Keratinocyte (primary cell): ENCODE data around the gene COL13A1. TPM values are rescaled to one million over a fixed set of nuclear protein-coding genes. Genes with fewer than 3 reads are reported as not detected.

Experiments
- DNase-seq: peaks from one replicate; pipeline ENCODE4 v3.0.0-alpha.2; 2011; ENCODE audit warnings: low read depth, missing footprints, low spot score
- FAIRE-seq: peaks from 2 replicates; lab custom pipeline; 2011; peaks lifted over from hg19 to GRCh38; lab: Jason Lieb, UNC
- H2AFZ ChIP-seq: 2 replicates; pipeline ENCODE4 v1.6.0; 2012; ENCODE audit warnings: low read length, control low read depth, inconsistent platforms; ENCODE audit not compliant: control insufficient read depth
- H3K27ac ChIP-seq: 2 replicates; pipeline ENCODE4 v1.5.1; 2011; ENCODE audit warnings: low read length; ENCODE audit not compliant: control insufficient read depth, insufficient read depth
- H3K27me3 ChIP-seq: 3 replicates; pipeline ENCODE4 v1.6.0; 2011; ENCODE audit warnings: low read length; ENCODE audit not compliant: control insufficient read depth, insufficient read depth; ENCODE audit errors: extremely low read depth
- H3K36me3 ChIP-seq, 2 experiments: 2 replicates in 1 of 2; 3 replicates in 1 of 2; pipeline ENCODE4 v1.5.1; 2011; ENCODE audit warnings: low read length in 2 of 2, mild to moderate bottlenecking in 1 of 2; ENCODE audit not compliant: control insufficient read depth in 2 of 2, insufficient read depth in 2 of 2; ENCODE audit errors: extremely low read depth in 1 of 2
- H3K4me1 ChIP-seq: 3 replicates; pipeline ENCODE4 v1.5.1; 2011; ENCODE audit warnings: low read length; ENCODE audit not compliant: control insufficient read depth, insufficient read depth; ENCODE audit errors: extremely low read depth
- H3K4me2 ChIP-seq: 3 replicates; pipeline ENCODE4 v1.6.0; 2011; ENCODE audit warnings: low read depth, low read length; ENCODE audit not compliant: control insufficient read depth, insufficient read depth; ENCODE audit errors: extremely low read depth
- H3K4me3 ChIP-seq, 3 experiments: fragments of 200-600 bp in 1 of 3; sonication (generic) in 1 of 3; 2 replicates in 2 of 3; 3 replicates in 1 of 3; pipeline ENCODE4 v1.5.1; 2011 to 2016; ENCODE audit warnings: low read length in 3 of 3, mild to moderate bottlenecking in 3 of 3, control low read depth in 2 of 3, inconsistent platforms in 1 of 3, low read depth in 1 of 3, mixed read lengths in 1 of 3, mixed run types in 1 of 3, moderate library complexity in 1 of 3; ENCODE audit not compliant: control insufficient read depth in 2 of 3, insufficient read depth in 2 of 3; ENCODE audit errors: extremely low read depth in 1 of 3
- H3K79me2 ChIP-seq: 2 replicates; pipeline ENCODE4 v1.6.0; 2012; ENCODE audit warnings: low read length; ENCODE audit not compliant: control insufficient read depth, insufficient read depth
- H3K9ac ChIP-seq: 3 replicates; pipeline ENCODE4 v1.6.0; 2011; ENCODE audit warnings: low read length; ENCODE audit not compliant: control insufficient read depth, insufficient read depth; ENCODE audit errors: extremely low read depth
- H3K9me1 ChIP-seq: 3 replicates; pipeline ENCODE4 v1.6.0; 2011; ENCODE audit warnings: low read length; ENCODE audit not compliant: control insufficient read depth, insufficient read depth; ENCODE audit errors: extremely low read depth
- H3K9me3 ChIP-seq: 2 replicates; pipeline ENCODE4 v1.5.1; 2012; ENCODE audit warnings: low read depth, low read length; ENCODE audit not compliant: control insufficient read depth
- H4K20me1 ChIP-seq: 3 replicates; pipeline ENCODE4 v1.6.0; 2011; ENCODE audit warnings: low read length; ENCODE audit not compliant: control insufficient read depth, insufficient read depth; ENCODE audit errors: extremely low read depth
- EZH2 ChIP-seq: IDR thresholded peaks from one replicate; pipeline ENCODE4 v1.6.1; 2012; ENCODE audit warnings: inconsistent platforms, mild to moderate bottlenecking, low read length, moderate library complexity
- dilution Hi-C: fragments of 300-500 bp; cut with MboI; formaldehyde crosslinking; loops from one replicate; pipeline ENCODE4 v1.7.0; 2020; ENCODE audit warnings: low sequenced_read_pairs; ENCODE audit not compliant: extremely low pct_ligation_motif_present
- polyA plus RNA-seq, 5 experiments: library from polyadenylated mRNA; depleted of rRNA in 3 of 5; stranded (reverse) in 3 of 5; stranded (forward) in 1 of 5; unstranded in 1 of 5; fragments of >200 nt; gene quantifications; 1 replicate in 1 of 5; 2 replicates in 3 of 5; 3 replicates in 1 of 5; pipeline versions ENCODE4 v1.2.1 to v1.2.3, GENCODE V29; 2011 to 2012; ENCODE audit warnings: missing spikeins in 2 of 5, low read depth in 1 of 5, low replicate concordance in 1 of 5
- TF ChIP-seq, protein P1 (sequence below), 3 experiments: IDR thresholded peaks in 1 of 3; conservative IDR thresholded peaks in 1 of 3; optimal IDR thresholded peaks in 1 of 3; 2 replicates in 2 of 3; 3 replicates in 1 of 3; pipeline versions ENCODE3 to v1.5.1; 2011; ENCODE audit warnings: low read length in 3 of 3, mild to moderate bottlenecking in 3 of 3, moderate library complexity in 2 of 3, control low read depth in 1 of 3, inconsistent platforms in 1 of 3; ENCODE audit not compliant: insufficient read depth in 2 of 3; ENCODE audit errors: extremely low read depth in 1 of 3

The COL13A1 gene
- polyA plus RNA-seq, 1 donor (not counting 4 experiments of a cell fraction or from before 2014, with no cell fraction given) = 1.5 TPM

- no peaks in the 10 kb centered on the region for H3K79me2 ChIP-seq
- FAIRE-seq = no peak
- H3K27me3 ChIP-seq = peaks cover 21% of the 10 kb centered on the region
- H3K4me1 ChIP-seq = no peaks in the 10 kb centered on the region
- no peaks in the 10 kb centered on the region for H3K9me1 ChIP-seq
- no peaks in the 10 kb centered on the region for H3K9me3 ChIP-seq
- DNase-seq = no peak
- H3K4me2 ChIP-seq = no peak overlapping the region
- no peak overlapping the region for H3K27ac ChIP-seq
- H2AFZ ChIP-seq = no peak overlapping the region
- no peak overlapping the region for H3K9ac ChIP-seq
- dilution Hi-C loops = no loop called here
- TF ChIP-seq EZH2 = no peak
- TF ChIP-seq, protein P1, sequence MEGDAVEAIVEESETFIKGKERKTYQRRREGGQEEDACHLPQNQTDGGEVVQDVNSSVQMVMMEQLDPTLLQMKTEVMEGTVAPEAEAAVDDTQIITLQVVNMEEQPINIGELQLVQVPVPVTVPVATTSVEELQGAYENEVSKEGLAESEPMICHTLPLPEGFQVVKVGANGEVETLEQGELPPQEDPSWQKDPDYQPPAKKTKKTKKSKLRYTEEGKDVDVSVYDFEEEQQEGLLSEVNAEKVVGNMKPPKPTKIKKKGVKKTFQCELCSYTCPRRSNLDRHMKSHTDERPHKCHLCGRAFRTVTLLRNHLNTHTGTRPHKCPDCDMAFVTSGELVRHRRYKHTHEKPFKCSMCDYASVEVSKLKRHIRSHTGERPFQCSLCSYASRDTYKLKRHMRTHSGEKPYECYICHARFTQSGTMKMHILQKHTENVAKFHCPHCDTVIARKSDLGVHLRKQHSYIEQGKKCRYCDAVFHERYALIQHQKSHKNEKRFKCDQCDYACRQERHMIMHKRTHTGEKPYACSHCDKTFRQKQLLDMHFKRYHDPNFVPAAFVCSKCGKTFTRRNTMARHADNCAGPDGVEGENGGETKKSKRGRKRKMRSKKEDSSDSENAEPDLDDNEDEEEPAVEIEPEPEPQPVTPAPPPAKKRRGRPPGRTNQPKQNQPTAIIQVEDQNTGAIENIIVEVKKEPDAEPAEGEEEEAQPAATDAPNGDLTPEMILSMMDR (optimal IDR thresholded peaks at IDR 0.05 in 1 of 3, IDR thresholded peaks at IDR 0.05 in 1 of 3, conservative IDR thresholded peaks at IDR 0.05 in 1 of 3; ENCODE audit: extremely low read depth in 1 of 3, insufficient read depth in 2 of 3, low read length in 3 of 3) = no peak
- no peak overlapping the region for H3K4me3 ChIP-seq
- H4K20me1 ChIP-seq = no peaks in the 10 kb centered on the region
- no peaks in the 10 kb centered on the region for H3K36me3 ChIP-seq
These were observed 163.4 kb downstream of the COL13A1 start for GRCh38 chr10:69965086-69965485.

DNA sequence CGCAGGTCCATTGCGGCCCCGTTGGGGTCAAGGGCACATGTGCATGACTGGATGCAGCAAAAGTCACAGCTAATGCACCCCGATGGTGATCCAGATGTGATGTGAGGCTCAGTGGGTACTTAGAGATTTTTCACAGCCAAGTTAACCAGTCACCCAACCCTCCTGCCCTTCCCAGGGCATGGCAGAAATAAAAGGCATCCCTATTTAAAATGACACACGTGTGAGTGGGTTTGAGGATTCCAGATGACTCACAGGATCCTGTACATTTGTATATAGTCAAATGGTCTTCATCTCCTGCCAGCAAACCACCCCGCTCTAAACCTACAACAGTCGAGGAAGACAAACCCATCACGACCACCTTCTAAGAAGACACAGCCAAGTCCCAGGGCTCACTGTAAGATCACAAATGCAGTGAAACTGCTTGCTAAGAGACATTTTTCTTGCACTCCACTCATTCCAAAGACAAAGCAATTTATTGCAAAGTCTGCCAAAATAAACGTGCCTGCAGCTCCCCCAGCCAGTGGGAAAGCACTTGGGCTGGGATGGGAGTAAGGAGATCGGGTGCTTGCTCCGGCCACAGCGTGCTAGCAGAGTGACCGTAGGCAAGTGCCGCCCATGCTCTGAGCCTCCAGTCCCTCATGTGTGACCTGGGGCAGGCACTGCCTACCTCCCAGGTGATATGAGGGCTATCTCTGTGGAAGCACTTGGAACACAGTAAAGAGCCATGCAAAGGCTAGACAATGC is 164.4 kb downstream of the COL13A1 start:
- dilution Hi-C loops = no loop called here
- peaks cover 24% of the 10 kb centered on the region for H3K27me3 ChIP-seq
- H3K4me3 ChIP-seq = no peak overlapping the region
- no peak overlapping the region for H3K27ac ChIP-seq
- no peaks in the 10 kb centered on the region for H3K9me1 ChIP-seq
- H3K4me2 ChIP-seq = no peak overlapping the region
- no peak for FAIRE-seq
- TF ChIP-seq, protein P1 (optimal IDR thresholded peaks at IDR 0.05 in 1 of 3, IDR thresholded peaks at IDR 0.05 in 1 of 3, conservative IDR thresholded peaks at IDR 0.05 in 1 of 3; ENCODE audit: extremely low read depth in 1 of 3, insufficient read depth in 2 of 3, low read length in 3 of 3) = no peak
- TF ChIP-seq EZH2 = no peak
- H3K9me3 ChIP-seq = no peaks in the 10 kb centered on the region
- no peak overlapping the region for H3K9ac ChIP-seq
- DNase-seq = no peak
- no peaks in the 10 kb centered on the region for H3K4me1 ChIP-seq
- H3K36me3 ChIP-seq = no peaks in the 10 kb centered on the region
- H2AFZ ChIP-seq = no peak overlapping the region
- no peaks in the 10 kb centered on the region for H4K20me1 ChIP-seq
- no peaks in the 10 kb centered on the region for H3K79me2 ChIP-seq
